MCF 10A (cell line): ENCODE results near the gene KRTAP9-6. TPM values are rescaled to one million over a fixed set of nuclear protein-coding genes. Genes with fewer than 3 reads are reported as not detected.

ENCODE experiments used
- BruUV-seq: library from RNA; stranded (reverse); fragments of 400-500 nt; replicated peaks from 2 replicates; lab custom pipeline; 2021; lab: Mats Ljungman, UMichigan
- CTCF ChIA-PET: fragments of 300-600 bp; sonication (Branson Sonifier 250); formaldehyde crosslinking; extraction: SDS; loops from one replicate; lab custom pipeline; 2021; ENCODE audit warnings: antibody characterized with exemption, inconsistent platforms; lab: Yijun Ruan, JAX
- POLR2A ChIA-PET: fragments of 300-600, 350-650 bp; sonication (Branson Sonifier 250); formaldehyde crosslinking; extraction: SDS; loops from one replicate; lab custom pipeline; 2020; ENCODE audit warnings: antibody characterized with exemption, inconsistent platforms; lab: Yijun Ruan, JAX
- DNase-seq: peaks from one replicate; pipeline ENCODE4 v3.0.0-alpha.2; 2018; ENCODE audit not compliant: unreplicated experiment
- H3K27ac Mint-ChIP-seq: one replicate; pipeline ENCODE4 v1.8.0; 2022; ENCODE audit warnings: mild to moderate bottlenecking, low read depth, mixed read lengths; ENCODE audit not compliant: unreplicated experiment
- H3K27me3 Mint-ChIP-seq: one replicate; pipeline ENCODE4 v1.8.0; 2022; ENCODE audit warnings: mixed read lengths; ENCODE audit not compliant: insufficient read depth, unreplicated experiment
- H3K36me3 Mint-ChIP-seq: one replicate; pipeline ENCODE4 v1.8.0; 2022; ENCODE audit warnings: mild to moderate bottlenecking, moderate library complexity, mixed read lengths; ENCODE audit not compliant: insufficient read depth, unreplicated experiment
- H3K4me1 Mint-ChIP-seq: one replicate; pipeline ENCODE4 v1.8.0; 2022; ENCODE audit warnings: mixed read lengths; ENCODE audit not compliant: insufficient read depth, unreplicated experiment
- H3K4me3 Mint-ChIP-seq: one replicate; pipeline ENCODE4 v1.8.0; 2022; ENCODE audit warnings: mild to moderate bottlenecking, moderate library complexity, mixed read lengths; ENCODE audit not compliant: unreplicated experiment
- H3K9me3 Mint-ChIP-seq: one replicate; pipeline ENCODE4 v1.8.0; 2022; ENCODE audit warnings: mixed read lengths; ENCODE audit not compliant: unreplicated experiment
- CTCF ChIP-seq: fragments of 200-600 bp; IDR thresholded peaks from one replicate; pipeline ENCODE4 v1.8.0; 2022; ENCODE audit warnings: antibody characterized with exemption, mild to moderate bottlenecking; ENCODE audit not compliant: unreplicated experiment
- intact Hi-C: fragments of 100-400 bp; cut with micrococcal nuclease; formaldehyde crosslinking; loops from 2 replicates; pipeline ENCODE4 v1.14.1; 2022
- total RNA-seq: library from RNA; stranded (reverse); gene quantifications from 2 replicates; pipeline ENCODE4 v1.2.3, GENCODE V29; 2022

The KRTAP9-6 gene
- total RNA-seq, 1 experiment from 2014 or later, result not detected

DNA sequence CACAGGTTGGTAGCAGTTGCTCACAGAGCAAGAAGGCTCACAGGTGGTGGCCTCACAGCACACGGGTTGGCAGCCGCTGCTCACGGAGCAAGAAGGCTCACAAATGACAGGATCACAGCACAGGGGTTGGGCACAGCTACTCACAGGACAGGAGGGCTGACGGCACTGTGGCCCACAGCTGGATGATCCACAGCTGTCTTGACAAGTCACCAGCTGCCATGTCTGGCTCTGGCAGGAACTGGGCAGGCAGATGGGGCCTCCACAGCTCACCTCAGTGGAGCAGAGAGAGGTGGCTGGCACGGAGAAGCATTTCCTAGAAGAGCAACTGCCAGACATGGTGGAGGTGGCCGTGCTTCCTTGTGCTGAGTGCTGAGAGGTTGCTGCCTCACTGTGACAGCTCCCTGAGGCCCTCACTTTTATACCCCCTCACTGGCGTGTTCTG is 43.8 kb downstream of the KRTAP9-6 start, which contains the start of gene KRTAP16-1:
Gene KRTAP16-1, minus strand, starts transcription at position 392 of the 442 bp plus-strand sequence. Its CDS starts 56 bp downstream, at position 336.
- CTCF ChIA-PET, result no interaction called here
- no peak for DNase-seq
- Mint-ChIP-seq H3K27ac (no peak within 1 kb of the TSS), H3K9me3 (no peaks in the 10 kb centered on the region), H3K4me1 (no peaks in the 10 kb centered on the region), H3K27me3 (peaks cover 46% of the 10 kb centered on the region), H3K36me3 (no peaks in the 10 kb centered on the region), H3K4me3 (no peak within 1 kb of the TSS)
- POLR2A ChIA-PET, result interaction anchor here (0.6 to 0.7 kb wide), 3 partner anchors 239 to 662 kb away, joined by 3 to 5 read pairs (median 3); no protein-coding TSS in a partner anchor
- intact Hi-C loops, result no loop called here
- BruUV-seq, result no TSS peak
- no peak for TF ChIP-seq CTCF

DNA sequence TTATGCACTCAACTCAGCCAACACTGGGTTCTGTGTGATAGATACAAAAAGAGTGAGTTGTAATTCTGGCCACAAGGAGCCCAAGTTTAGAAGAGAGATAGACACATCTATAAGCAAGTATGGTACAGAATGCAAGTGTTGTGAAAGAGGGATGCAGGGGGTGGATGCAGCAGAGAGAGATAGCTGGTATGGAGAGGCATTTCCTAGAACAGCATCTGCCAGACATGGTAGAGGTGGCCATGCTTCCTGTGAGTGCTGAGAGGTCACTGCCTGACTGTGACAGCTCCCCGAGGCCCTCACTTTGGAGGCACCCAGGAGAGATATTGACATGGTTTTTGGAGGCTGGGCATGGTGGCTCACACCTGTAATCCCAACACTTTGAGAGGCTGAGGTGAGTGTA is 45.9 kb downstream of the KRTAP9-6 start:
- Mint-ChIP-seq H3K27ac (no peak overlapping the region), H3K9me3 (no peaks in the 10 kb centered on the region), H3K4me3 (no peak overlapping the region), H3K36me3 (no peaks in the 10 kb centered on the region), H3K27me3 (peaks cover 46% of the 10 kb centered on the region), H3K4me1 (no peaks in the 10 kb centered on the region)
- POLR2A ChIA-PET, result no interaction called here
- TF ChIP-seq CTCF, result no peak
- no peak for DNase-seq
- no TSS peak for BruUV-seq
- intact Hi-C loops, result no loop called here
- CTCF ChIA-PET, result interaction anchor here (1.2 kb wide), 1 partner anchor 208 kb away, joined by 4 read pairs; the partner anchor contains the start of gene KRT15

DNA sequence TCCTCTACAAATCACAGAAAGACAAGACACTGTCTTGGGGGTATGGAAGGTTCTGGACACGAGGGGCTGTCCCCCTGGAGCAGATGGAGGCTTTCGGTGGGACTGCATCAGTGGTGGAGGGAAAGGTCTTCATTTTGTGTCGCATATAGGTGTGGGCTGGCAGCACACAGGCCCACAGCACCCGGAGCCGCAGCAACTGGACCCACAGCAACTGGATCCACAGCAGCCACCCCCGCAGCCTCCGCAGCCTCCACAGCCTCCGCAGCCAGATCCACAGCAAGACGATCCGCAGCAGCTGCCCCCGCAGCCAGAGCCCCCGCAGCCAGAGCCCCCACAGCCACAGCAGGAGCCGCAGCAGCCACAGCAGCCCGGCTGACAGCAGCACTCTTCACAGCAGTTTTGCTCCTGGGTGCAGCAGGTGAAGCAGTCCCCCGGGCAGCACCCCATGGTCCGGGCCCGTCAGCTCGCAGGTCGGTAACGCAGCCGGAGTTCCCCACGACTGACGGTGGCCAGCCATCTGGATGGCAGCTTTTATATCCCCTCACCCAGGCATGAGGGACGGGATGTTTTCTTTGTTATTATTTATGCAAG is 50.1 kb downstream of the KRTAP9-6 start, which contains the start of gene KRTAP17-1:
Gene KRTAP17-1, minus strand, starts transcription at position 507 of the 591 bp plus-strand sequence. Its CDS starts 60 bp downstream, at position 447.
- CTCF ChIA-PET, result interaction anchor here (1.1 kb wide), 2 partner anchors 13 to 406 kb away, joined by 3 to 5 read pairs; no protein-coding TSS in a partner anchor
- intact Hi-C loops, result no loop called here
- Mint-ChIP-seq H3K27ac (no peak within 1 kb of the TSS), H3K4me1 (no peaks in the 10 kb centered on the region), H3K36me3 (no peaks in the 10 kb centered on the region), H3K9me3 (peaks cover 10% of the 10 kb centered on the region), H3K4me3 (no peak within 1 kb of the TSS), H3K27me3 (peaks cover 22% of the 10 kb centered on the region)
- no TSS peak for BruUV-seq
- POLR2A ChIA-PET, result no interaction called here
- DNase-seq, result no peak
- TF ChIP-seq CTCF, result no peak

Other genes starting within 250 kb of the KRTAP9-6 start
- not detected in 2 replicates for gene KRTAP1-5, start 238.2 kb upstream of the KRTAP9-6 start, total RNA-seq
- not detected in 2 replicates for gene KRTAP1-4, start 235.2 kb upstream of the KRTAP9-6 start, total RNA-seq
- not detected in 2 replicates for gene KRTAP1-3, start 230.5 kb upstream of the KRTAP9-6 start, total RNA-seq
- not detected in 2 replicates for gene KRTAP1-1, start 223.9 kb upstream of the KRTAP9-6 start, total RNA-seq
- not detected in 2 replicates for gene KRTAP2-1, start 218.1 kb upstream of the KRTAP9-6 start, total RNA-seq
- gene KRTAP2-2, start 210.1 kb upstream of the KRTAP9-6 start, total RNA-seq, result not detected in 2 replicates
- gene KRTAP2-3, start 205.3 kb upstream of the KRTAP9-6 start, total RNA-seq, result not detected in 2 replicates
- gene KRTAP2-4, start 199.5 kb upstream of the KRTAP9-6 start, total RNA-seq, result not detected in 2 replicates
- gene KRTAP4-7, start 181.2 kb upstream of the KRTAP9-6 start, total RNA-seq, result not detected in 2 replicates
- gene KRTAP4-8, start 167.2 kb upstream of the KRTAP9-6 start, total RNA-seq, result not detected in 2 replicates
- not detected in 2 replicates for gene KRTAP4-16, start 163.2 kb upstream of the KRTAP9-6 start, total RNA-seq
- gene KRTAP4-9, start 160.0 kb upstream of the KRTAP9-6 start, total RNA-seq, result not detected in 2 replicates
- not detected in 2 replicates for gene KRTAP4-11, start 147.0 kb upstream of the KRTAP9-6 start, total RNA-seq
- not detected in 2 replicates for gene KRTAP4-12, start 141.2 kb upstream of the KRTAP9-6 start, total RNA-seq
- not detected in 2 replicates for gene KRTAP4-6, start 124.8 kb upstream of the KRTAP9-6 start, total RNA-seq
- not detected in 2 replicates for gene KRTAP4-5, start 115.6 kb upstream of the KRTAP9-6 start, total RNA-seq
- not detected in 2 replicates for gene KRTAP4-4, start 104.6 kb upstream of the KRTAP9-6 start, total RNA-seq
- gene KRTAP4-3, start 97.2 kb upstream of the KRTAP9-6 start, total RNA-seq, result not detected in 2 replicates
- not detected in 2 replicates for gene KRTAP4-2, start 87.2 kb upstream of the KRTAP9-6 start, total RNA-seq
- gene KRTAP4-1, start 80.5 kb upstream of the KRTAP9-6 start, total RNA-seq, result not detected in 2 replicates
- not detected in 2 replicates for gene KRTAP9-1, start 75.5 kb upstream of the KRTAP9-6 start, total RNA-seq
- not detected in 2 replicates for gene KRTAP9-2, start 38.7 kb upstream of the KRTAP9-6 start, total RNA-seq
- gene KRTAP9-3, start 32.9 kb upstream of the KRTAP9-6 start, total RNA-seq, result not detected in 2 replicates
- not detected in 2 replicates for gene KRTAP9-8, start 27.4 kb upstream of the KRTAP9-6 start, total RNA-seq
- not detected in 2 replicates for gene KRTAP9-4, start 15.7 kb upstream of the KRTAP9-6 start, total RNA-seq
- gene KRTAP9-9, start 10.0 kb upstream of the KRTAP9-6 start, total RNA-seq, result not detected in 2 replicates
- gene KRTAP9-7, start 10.3 kb downstream of the KRTAP9-6 start, total RNA-seq, result not detected in 2 replicates
- not detected in 2 replicates for gene KRTAP29-1, start 37.5 kb downstream of the KRTAP9-6 start, total RNA-seq
- gene KRTAP16-1, start 43.9 kb downstream of the KRTAP9-6 start, total RNA-seq, result not detected in 2 replicates
- gene KRTAP17-1, start 50.3 kb downstream of the KRTAP9-6 start, total RNA-seq, result not detected in 2 replicates
- gene KRT33A, start 85.5 kb downstream of the KRTAP9-6 start, total RNA-seq, result not detected in 2 replicates
- not detected in 2 replicates for gene KRT33B, start 104.4 kb downstream of the KRTAP9-6 start, total RNA-seq
- gene KRT34, start 116.9 kb downstream of the KRTAP9-6 start, total RNA-seq, result 0.40 and 0.42 TPM in 2 replicates
- gene KRT31, start 132.2 kb downstream of the KRTAP9-6 start, total RNA-seq, result not detected in 2 replicates
- gene KRT37, start 159.2 kb downstream of the KRTAP9-6 start, total RNA-seq, result not detected in 2 replicates
- gene KRT38, start 175.6 kb downstream of the KRTAP9-6 start, total RNA-seq, result not detected in 2 replicates
- not detected in 2 replicates for gene KRT32, start 202.0 kb downstream of the KRTAP9-6 start, total RNA-seq
- not detected in 2 replicates for gene KRT35, start 215.8 kb downstream of the KRTAP9-6 start, total RNA-seq
- gene KRT36, start 224.5 kb downstream of the KRTAP9-6 start, total RNA-seq, result not detected in 2 replicates
- gene KRT13, start 240.2 kb downstream of the KRTAP9-6 start, total RNA-seq, result not detected in 2 replicates